COLO829 (cell line): Measurements from ENCODE around the gene RHOF.

Experiments
- DNase-seq: peaks from one replicate; pipeline ENCODE4 v3.0.0; 2012; ENCODE audit warnings: low spot score

Gene RHOF

GRCh38 chr12:121819212-121819949 is 25.9 kb upstream of the RHOF start:
- no peak for DNase-seq

DNA sequence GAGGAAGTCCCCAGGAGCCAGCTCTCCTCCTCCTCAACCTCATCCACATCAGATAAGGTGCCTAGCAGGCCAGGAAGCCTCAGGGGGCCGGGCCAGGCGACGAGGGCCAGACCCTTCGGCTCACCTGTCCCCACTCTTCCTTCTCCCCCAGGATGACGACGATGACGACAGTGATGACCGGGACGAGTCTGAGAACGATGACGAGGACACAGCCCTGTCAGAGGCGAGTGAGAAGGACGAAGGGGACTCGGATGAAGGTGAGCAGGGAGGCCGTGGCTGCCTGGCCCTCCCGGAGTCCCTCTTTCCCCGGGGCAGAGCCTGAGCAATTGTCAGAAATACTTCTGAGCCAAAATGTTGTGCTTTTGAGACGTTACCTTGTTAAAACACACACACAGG is 24.2 kb upstream of the RHOF start:
- DNase-seq = no peak

DNA sequence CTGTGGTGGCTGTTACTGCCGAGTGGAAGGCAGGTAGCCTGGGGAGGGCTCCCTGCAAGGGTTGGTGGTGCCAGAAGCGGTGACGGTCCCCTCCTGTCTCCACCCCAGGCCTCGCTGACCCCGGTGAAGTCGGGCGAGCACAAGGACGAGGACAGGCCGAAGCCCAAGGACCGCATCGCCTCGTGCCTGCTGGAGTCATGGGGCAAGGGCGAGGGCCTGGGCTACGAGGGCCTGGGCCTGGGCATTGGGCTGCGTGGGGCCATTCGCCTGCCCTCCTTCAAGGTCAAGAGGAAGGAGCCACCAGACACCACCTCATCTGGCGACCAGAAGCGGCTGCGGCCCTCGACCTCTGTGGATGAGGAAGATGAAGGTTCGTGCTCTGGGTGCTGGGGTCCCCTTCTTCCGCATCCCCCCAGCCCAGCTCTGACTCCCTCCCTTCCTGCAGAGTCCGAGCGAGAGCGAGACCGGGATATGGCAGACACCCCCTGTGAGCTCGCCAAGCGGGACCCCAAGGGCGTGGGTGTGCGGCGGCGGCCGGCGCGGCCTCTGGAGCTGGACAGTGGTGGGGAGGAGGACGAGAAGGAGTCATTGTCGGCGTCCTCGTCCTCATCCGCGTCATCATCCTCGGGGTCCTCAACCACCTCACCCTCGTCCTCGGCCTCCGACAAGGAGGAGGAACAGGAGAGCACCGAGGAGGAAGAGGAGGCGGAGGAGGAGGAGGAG is 23.6 kb upstream of the RHOF start:
- no peak for DNase-seq

DNA sequence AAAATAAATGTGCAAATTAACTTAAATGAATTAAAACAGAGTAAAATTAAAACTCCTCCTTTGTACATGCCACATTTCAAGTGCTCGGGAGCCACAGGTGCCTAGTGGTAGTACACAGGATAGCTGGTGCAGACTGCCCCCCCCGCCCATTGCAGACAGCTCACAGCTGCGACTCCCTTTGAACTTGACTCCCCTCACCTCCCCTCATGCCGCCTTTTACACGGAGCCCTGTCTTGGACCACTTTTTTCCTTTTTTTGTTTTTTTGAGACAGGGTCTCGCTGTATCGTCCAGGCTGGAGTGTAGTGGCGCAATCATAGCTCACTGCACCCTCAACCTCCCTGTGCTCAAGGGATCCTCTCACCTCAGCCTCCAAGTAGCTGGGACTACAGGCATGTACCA is 21.8 kb upstream of the RHOF start:
- no peak for DNase-seq

DNA sequence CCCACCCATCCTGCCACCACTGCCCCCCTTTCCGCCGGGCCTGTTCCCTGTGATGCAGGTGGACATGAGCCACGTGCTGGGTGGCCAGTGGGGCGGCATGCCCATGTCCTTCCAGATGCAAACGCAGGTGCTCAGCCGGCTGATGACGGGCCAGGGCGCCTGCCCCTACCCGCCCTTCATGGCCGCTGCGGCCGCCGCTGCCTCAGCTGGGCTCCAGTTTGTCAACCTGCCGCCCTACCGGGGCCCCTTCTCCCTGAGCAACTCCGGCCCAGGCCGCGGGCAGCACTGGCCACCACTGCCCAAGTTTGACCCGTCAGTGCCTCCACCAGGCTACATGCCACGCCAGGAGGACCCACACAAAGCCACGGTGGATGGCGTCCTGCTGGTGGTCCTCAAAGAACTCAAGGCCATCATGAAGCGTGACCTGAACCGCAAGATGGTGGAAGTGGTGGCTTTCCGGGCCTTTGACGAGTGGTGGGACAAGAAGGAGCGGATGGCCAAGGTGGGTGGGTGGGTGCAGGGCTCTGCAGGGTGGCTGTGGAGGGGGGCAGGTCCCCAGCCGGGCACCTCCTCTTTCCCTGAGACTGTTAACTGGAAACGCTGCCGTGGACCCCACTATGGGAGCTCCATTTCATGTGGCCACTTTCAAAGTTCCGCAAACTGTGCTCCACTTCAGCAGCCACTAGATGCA is 21.1 kb upstream of the RHOF start:
- no peak for DNase-seq

- DNase-seq = no peak
These were observed 20.5 kb upstream of the RHOF start for GRCh38 chr12:121813951-121814350.

DNA sequence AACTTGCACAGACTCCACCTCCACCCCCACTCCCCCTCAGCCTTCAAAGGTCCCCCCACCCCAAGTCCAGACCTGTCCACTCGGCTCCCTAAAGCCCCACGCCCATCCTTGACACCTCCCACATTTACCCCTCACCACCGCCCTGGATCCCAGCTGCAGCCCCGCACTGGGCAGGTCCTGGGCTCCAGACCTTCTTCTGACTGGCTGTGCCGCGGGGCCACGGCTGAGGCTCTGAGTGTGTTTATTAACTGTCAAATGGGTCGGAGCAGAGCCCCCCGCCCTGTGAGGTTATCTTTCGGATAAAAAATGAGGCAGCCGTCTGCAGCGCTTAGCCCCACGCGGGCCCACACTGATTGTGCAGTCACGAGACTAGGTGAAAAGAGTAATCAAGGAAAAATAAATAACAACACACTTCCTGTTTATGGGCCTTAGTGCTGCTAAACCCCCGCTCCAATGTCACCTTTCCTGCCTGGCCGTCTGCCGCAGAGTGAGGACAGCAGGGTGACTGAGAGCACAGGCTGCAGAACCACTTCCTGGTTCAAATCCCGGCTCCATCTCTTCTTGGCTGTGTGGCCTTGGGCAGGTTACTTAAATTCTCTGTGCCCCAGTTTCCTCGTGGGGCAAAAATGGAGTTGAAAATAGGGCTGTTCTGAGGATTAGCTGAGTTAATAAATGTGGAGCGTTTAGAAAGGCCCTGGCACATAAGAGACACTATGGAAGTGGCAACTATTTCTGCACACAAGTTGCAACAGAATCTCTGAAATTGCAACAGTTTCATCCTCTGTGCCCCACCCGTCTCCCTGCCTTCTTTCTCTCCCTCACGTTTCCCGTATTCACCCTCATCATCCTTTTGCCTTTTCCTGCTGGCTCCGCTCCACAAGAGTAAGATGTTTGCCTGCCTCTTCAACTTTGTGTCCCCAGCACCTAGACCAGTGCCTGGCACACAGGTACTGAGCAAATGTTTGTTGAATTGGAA is 19.7 kb upstream of the RHOF start:
- no peak for DNase-seq

DNA sequence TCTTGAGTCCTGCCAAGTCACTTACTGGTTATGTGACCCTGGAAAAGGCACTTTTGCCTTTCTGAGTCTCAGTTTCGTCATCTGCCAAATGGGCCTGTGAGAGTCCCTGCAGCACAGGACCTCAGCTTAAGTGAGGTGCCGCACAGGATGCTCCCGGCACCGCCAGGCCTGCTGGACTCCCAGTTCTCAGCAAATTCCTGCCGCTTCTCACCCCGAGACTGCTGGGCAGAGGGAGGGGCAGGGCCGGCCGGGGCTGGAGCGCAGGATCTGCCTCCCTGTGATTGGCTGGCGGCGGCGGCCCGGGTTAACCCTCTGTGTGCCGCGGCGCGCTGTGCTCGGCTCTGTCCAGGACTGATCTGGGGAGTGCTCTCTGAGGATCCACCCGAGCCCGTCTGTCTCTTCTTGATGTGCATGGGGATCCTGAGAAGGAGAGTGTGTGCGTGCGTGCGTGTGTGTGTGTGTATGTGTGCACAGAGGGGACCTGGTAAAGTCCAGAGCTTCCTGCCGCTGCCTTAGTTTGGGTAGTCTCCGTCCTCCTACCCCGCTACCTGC is 18.9 kb upstream of the RHOF start:
- no peak for DNase-seq

DNA sequence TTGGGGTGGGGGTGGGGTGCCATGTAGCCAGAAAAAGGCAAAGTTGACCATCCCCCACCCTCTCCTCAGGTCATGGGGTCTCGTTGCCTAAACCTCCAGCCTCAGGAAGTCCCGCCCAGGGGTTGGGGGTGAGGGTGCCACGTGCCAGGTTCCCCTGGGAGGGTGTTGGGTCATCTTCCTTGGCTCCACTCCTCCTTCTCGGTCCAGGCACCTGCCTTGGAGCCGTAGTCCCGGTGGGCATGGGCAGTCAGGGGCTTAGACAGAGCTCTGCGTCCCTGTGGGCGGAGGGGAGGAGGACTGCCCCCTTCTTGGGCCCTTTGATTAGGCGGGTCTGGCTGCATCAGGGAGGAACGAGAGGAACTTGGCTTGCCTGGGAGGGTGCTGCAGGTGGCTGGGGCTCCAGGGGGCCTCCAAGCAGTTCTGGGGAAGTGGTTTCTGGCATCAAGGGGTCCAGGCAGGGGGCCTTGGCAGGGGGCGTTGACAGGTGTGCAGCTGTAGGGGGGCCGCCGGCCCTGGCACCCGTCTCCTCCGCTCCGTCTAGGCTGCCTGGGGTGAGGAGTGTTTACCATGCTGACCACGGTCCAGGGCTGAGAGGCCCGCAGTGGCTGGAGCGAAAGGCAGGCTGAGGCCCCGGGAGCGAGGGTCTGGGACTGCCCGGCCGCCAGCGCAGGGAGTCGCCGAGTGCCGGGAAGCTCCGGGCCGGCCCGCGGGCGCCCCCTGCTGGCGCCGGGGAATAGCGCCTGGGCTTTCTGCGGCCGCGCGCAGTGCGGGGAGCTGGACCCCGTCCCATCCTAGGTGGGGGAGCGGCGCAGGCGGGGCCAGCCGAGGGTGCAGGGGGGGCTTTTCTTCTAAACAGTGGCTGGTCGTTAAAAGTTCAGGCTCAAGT is 18.2 kb upstream of the RHOF start:
- no peak for DNase-seq

- no peak for DNase-seq
These were observed 17.4 kb upstream of the RHOF start for GRCh38 chr12:121810833-121811433.

DNA sequence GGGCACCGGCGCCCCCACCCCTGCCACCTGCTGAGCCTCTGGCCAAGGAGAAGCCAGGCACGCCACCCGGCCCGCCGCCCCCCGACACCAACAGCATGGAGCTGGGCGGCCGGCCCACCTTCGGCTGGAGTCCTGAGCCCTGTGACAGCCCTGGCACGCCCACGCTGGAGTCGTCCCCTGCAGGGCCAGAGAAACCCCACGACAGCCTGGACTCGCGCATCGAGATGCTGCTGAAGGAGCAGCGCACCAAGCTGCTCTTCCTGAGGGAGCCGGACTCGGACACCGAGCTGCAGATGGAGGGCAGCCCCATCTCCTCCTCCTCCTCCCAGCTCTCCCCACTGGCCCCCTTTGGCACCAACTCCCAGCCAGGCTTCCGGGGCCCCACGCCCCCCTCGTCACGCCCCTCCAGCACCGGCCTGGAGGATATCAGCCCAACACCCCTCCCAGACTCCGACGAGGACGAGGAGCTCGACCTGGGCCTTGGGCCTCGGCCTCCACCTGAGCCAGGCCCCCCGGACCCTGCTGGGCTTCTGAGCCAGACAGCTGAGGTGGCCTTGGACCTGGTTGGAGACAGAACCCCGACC is 16.8 kb upstream of the RHOF start:
- no peak for DNase-seq

DNA sequence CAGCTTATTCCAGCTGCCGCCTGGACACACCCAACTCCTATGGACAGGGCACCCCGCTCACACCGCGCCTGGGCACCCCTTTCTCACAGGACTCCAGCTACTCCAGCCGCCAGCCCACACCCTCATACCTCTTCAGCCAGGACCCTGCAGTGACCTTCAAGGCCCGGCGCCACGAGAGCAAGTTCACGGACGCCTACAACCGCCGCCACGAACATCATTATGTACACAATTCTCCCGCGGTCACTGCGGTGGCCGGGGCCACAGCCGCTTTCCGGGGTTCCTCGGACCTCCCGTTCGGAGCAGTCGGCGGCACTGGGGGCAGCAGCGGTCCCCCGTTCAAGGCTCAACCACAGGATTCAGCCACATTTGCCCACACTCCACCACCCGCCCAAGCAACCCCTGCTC is 16.2 kb upstream of the RHOF start:
- no peak for DNase-seq

GRCh38 chr12:121808623-121809022 is 15.1 kb upstream of the RHOF start:
- DNase-seq = no peak

DNA sequence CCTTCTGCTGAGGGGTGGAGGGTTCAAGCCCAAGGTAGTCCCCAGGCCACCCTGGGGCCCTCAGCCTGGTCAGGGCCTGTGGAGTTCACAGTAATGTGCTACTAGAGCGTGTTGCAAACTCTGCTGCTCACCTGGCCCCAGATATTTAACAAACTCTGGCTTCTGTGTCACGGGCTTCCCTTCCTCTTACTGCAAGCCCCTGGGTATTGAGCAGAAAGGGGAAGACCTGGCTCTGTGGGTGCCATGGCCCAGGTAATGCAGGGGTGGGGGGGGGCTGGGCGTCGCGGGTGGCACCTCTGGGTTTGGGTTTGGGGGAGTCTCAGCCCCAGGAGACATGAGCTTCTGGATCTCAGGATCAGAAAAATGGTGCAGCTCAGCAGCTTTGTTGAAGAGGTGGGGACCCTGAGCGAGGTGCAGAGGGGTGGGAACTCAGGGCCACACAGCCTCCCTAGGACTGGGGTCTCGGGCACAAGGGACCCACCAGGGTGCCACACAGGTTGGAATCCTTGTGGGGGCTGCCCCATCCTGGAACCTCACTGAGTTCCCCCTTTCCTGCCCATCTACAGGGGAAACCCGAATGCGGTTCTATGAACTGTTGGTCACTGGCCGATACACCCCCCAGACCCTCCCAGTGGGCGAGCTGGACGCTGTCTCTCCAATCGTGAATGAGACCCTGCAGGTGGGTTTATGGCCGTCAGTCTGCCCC is 14.3 kb upstream of the RHOF start:
- no peak for DNase-seq

GRCh38 chr12:121806546-121807423 is 13.3 kb upstream of the RHOF start:
- no peak for DNase-seq

DNA sequence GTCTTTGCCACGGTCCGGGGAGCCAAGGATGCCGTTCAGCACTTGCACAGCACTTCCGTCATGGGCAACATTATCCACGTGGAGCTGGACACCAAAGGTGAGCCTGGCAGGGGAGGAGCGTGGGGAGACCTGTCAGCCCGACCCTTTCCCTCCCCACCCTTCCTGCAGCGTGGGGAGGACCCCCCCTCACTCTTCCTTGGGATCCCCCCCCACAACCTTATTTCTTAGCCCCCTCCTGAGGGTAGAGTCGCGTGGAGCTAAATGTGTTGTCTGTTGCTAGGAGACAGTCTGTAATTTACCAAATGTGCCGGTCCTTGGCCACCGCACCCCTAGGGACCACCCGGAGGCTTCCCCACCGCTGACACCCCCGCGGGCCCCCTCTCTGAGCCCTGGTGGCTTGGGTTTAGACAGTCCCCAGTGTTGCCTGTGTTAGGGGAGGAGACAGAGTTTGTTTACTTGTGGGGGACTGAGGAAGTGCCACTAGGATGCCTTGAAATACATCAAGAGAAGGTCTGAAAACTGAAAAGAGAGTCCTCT is 12.6 kb upstream of the RHOF start:
- no peak for DNase-seq

GRCh38 chr12:121805171-121806008 is 11.9 kb upstream of the RHOF start:
- no peak for DNase-seq
